SK-N-MC (cell line): ENCODE measurements around the gene ABCA7.

Experiments
- DNase-seq: peaks from one replicate; pipeline ENCODE4 v3.0.0-alpha.2; 2011; ENCODE audit warnings: low read depth, low spot score
- H3K27ac ChIP-seq: fragments of 200-600 bp; sonication (generic); 2 replicates; pipeline ENCODE4 v1.5.1; 2016; ENCODE audit warnings: mixed run types
- H3K36me3 ChIP-seq: fragments of 200-600 bp; sonication (generic); 2 replicates; pipeline ENCODE4 v1.6.1; 2017; ENCODE audit warnings: antibody characterized with exemption, low read length, mixed read lengths; ENCODE audit not compliant: insufficient read depth
- H3K4me3 ChIP-seq: fragments of 200-600 bp; sonication (generic); 2 replicates; pipeline ENCODE4 v1.5.1; 2016
- H3K9ac ChIP-seq: fragments of 200-600 bp; sonication (generic); 2 replicates; pipeline ENCODE4 v1.8.0; 2017; ENCODE audit warnings: mixed run types, mixed read lengths; ENCODE audit not compliant: insufficient read length
- H3K9me3 ChIP-seq: fragments of 200-600 bp; sonication (generic); 2 replicates; pipeline ENCODE4 v1.6.1; 2017; ENCODE audit warnings: low read depth, mild to moderate bottlenecking, antibody characterized with exemption, low read length, moderate library complexity, mixed read lengths
- EZH2 ChIP-seq: fragments of 200-600 bp; sonication (generic); IDR thresholded peaks from one replicate; pipeline ENCODE4 v1.6.1; 2017; ENCODE audit warnings: antibody characterized with exemption
- FOXP2 ChIP-seq: optimal IDR thresholded peaks from 2 replicates; pipeline ENCODE3; 2011; ENCODE audit warnings: mild to moderate bottlenecking, moderate library complexity; ENCODE audit not compliant: insufficient read depth; ENCODE audit errors: extremely low read length, control extremely low read depth
- POLR2AphosphoS5 ChIP-seq: IDR thresholded peaks from 2 replicates; pipeline ENCODE4 v1.6.1; 2012; ENCODE audit warnings: mild to moderate bottlenecking, low read depth, low read length, borderline replicate concordance

ABCA7 gene

GRCh38 chr19:1054102-1055027 lies 14.5 kb downstream of the ABCA7 start:
- no peak for DNase-seq
- H3K9me3 ChIP-seq = no peaks in the 10 kb centered on the region
- no peak overlapping the region for H3K9ac ChIP-seq
- TF ChIP-seq FOXP2 = no peak
- no peak for TF ChIP-seq EZH2
- no peak for TF ChIP-seq POLR2AphosphoS5
- H3K27ac ChIP-seq = no peak overlapping the region
- H3K4me3 ChIP-seq = no peak overlapping the region
- H3K36me3 ChIP-seq = no peaks in the 10 kb centered on the region

DNA sequence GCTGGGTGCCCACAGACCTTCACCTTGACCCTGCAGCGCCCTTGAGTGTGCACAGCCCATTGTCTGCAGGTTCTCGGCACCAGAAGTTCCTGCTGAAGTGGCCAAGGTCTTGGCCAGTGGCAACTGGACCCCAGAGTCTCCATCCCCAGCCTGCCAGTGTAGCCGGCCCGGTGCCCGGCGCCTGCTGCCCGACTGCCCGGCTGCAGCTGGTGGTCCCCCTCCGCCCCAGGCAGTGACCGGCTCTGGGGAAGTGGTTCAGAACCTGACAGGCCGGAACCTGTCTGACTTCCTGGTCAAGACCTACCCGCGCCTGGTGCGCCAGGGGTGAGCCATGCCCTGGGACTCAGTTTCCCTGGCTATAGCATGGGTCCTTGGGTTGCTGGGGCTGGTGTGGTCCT lies 15.1 kb downstream of the ABCA7 start:
- H3K36me3 ChIP-seq = no peaks in the 10 kb centered on the region
- H3K27ac ChIP-seq = no peak overlapping the region
- H3K4me3 ChIP-seq = no peak overlapping the region
- H3K9ac ChIP-seq = no peak overlapping the region
- no peak for DNase-seq
- no peaks in the 10 kb centered on the region for H3K9me3 ChIP-seq
- TF ChIP-seq POLR2AphosphoS5 = no peak
- no peak for TF ChIP-seq FOXP2
- TF ChIP-seq EZH2 = no peak

- Histone ChIP-seq H3K4me3 (no peak overlapping the region), H3K9me3 (no peaks in the 10 kb centered on the region), H3K27ac (no peak overlapping the region), H3K36me3 (no peaks in the 10 kb centered on the region), H3K9ac (no peak overlapping the region)
- TF ChIP-seq POLR2AphosphoS5 (no peak), EZH2 (no peak), FOXP2 (no peak)
- no peak for DNase-seq
Measured at GRCh38 chr19:1055886-1056620, 16.1 kb downstream of the ABCA7 start.

DNA sequence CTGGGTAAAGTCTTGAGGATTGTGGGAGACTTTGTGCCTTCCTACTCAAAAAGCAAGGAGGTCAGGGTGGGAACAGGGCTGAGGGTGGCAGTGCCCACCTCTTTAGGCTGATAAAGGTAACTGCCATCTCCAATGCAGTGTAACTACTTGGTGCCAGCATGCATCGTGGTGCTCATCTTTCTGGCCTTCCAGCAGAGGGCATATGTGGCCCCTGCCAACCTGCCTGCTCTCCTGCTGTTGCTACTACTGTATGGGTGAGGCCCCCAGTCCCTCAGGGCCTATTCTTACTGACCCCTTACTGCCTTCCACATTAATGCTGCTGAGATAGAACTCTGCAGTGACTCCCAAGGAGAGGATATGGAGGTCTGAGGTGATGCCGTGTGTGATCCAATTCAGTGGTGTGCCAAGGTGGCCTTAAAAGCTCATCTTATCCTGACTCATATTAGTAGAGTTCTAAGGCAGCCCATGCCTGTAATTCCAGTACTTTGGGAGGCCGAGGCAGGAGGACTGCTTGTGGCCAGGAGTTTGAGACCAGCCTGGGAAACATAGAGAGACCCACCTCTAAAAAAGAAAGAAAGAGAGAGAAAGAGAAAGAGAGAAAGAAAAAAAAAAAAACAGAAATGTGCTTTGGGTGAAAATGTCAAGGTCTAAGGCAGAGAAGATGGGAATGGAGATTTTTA lies 17.4 kb downstream of the ABCA7 start:
- Histone ChIP-seq H3K27ac (no peak overlapping the region), H3K36me3 (no peaks in the 10 kb centered on the region), H3K9ac (no peak overlapping the region), H3K9me3 (no peaks in the 10 kb centered on the region), H3K4me3 (no peak overlapping the region)
- DNase-seq = no peak
- TF ChIP-seq POLR2AphosphoS5 = no peak

DNA sequence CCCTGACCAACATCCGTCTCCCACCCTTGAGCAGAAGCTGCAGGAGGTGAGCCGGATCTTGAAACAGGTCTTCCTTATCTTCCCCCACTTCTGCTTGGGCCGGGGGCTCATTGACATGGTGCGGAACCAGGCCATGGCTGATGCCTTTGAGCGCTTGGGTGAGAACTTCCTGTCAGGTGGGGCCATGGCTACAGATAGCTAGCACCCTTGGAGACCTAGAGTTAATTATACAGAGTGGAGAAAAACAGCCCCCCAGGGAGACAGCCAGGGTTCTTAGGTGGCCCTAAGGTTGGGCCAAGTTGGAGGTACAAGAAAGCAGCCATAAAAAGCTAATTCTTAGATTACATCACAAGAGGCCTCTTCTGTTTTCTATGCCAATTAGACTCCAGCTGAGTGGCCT lies 18.2 kb downstream of the ABCA7 start:
- Histone ChIP-seq H3K36me3 (no peaks in the 10 kb centered on the region), H3K27ac (no peak overlapping the region), H3K9ac (no peak overlapping the region), H3K9me3 (no peaks in the 10 kb centered on the region), H3K4me3 (no peak overlapping the region)
- TF ChIP-seq EZH2 (no peak), POLR2AphosphoS5 (no peak), FOXP2 (no peak)
- no peak for DNase-seq

- no peak for DNase-seq
- TF ChIP-seq EZH2 (no peak), POLR2AphosphoS5 (no peak), FOXP2 (no peak)
- H3K4me3 ChIP-seq = no peak overlapping the region
- H3K36me3 ChIP-seq = no peaks in the 10 kb centered on the region
- no peak overlapping the region for H3K9ac ChIP-seq
- no peaks in the 10 kb centered on the region for H3K9me3 ChIP-seq
- H3K27ac ChIP-seq = no peak overlapping the region
Measured at GRCh38 chr19:1060689-1061088, 20.8 kb downstream of the ABCA7 start.

- Histone ChIP-seq H3K27ac (no peak overlapping the region), H3K36me3 (no peaks in the 10 kb centered on the region), H3K9me3 (no peaks in the 10 kb centered on the region), H3K9ac (no peak overlapping the region), H3K4me3 (no peak overlapping the region)
- TF ChIP-seq EZH2 (no peak), POLR2AphosphoS5 (no peak), FOXP2 (no peak)
- DNase-seq = no peak
Measured at GRCh38 chr19:1061987-1062386, 22.1 kb downstream of the ABCA7 start.

- Histone ChIP-seq H3K27ac (no peak overlapping the region), H3K9me3 (no peaks in the 10 kb centered on the region)
Measured at GRCh38 chr19:1062387-1063029, 22.6 kb downstream of the ABCA7 start.

More at GRCh38 chr19:1062387-1063029, 22.6 kb downstream of the ABCA7 start:
- Histone ChIP-seq H3K9ac (no peak overlapping the region), H3K4me3 (no peak overlapping the region), H3K36me3 (no peaks in the 10 kb centered on the region)
- TF ChIP-seq FOXP2 = no peak
- TF ChIP-seq EZH2 = no peak
- TF ChIP-seq POLR2AphosphoS5 = no peak
- DNase-seq = no peak
